ENCODE measurements around the gene DCDC1. TPM values are rescaled to one million over a fixed set of nuclear protein-coding genes. Genes with fewer than 3 reads are reported as not detected.

Gene DCDC1
- total RNA-seq, 2 donors from 2014 or later = 0.33 to 1.8 TPM

DNA sequence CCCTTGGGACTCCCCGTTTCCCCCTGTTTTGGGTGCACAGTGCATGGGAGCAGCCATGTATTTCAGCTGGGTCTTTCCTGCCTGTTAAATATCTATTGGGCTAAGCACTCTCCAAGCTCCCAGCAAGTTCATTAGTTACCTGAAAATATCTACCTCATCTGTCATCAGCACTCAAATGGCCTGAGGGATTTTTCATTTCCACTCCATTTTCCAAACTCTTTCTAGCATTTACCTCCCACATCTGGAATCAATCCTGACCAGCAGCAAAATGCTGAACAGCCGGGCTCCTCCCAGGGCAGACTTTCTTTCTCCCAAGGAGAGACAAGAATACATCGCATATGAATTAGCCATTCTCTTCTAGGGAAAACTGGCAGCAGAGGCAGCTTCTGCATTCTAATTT lies 509.9 kb downstream of the DCDC1 start:
- Histone ChIP-seq H3K27ac (no peak overlapping the region), H3K4me1 (no peaks in the 10 kb centered on the region), H3K9me3 (no peaks in the 10 kb centered on the region), H3K4me3 (no peak overlapping the region), H3K36me3 (replicated peaks in 1 of 2; ENCODE audit: insufficient read depth in 1 of 2, low read depth in 2 of 2) (no peaks in the 10 kb centered on the region), H3K27me3 (no peaks in the 10 kb centered on the region)
- ATAC-seq = no peak
- DNase-seq = no peak
- 73 to 74% methylated on average over 3 of the region's 3 CpGs for WGBS, 2 donors
- intact Hi-C loops (cut with DNase I) = loop anchor here (5.0 kb wide), 1 partner anchor 512 kb away; no protein-coding TSS in a partner anchor
- no peak for TF ChIP-seq POLR2A (IDR thresholded peaks at IDR 0.05)
- TF ChIP-seq, protein P1, sequence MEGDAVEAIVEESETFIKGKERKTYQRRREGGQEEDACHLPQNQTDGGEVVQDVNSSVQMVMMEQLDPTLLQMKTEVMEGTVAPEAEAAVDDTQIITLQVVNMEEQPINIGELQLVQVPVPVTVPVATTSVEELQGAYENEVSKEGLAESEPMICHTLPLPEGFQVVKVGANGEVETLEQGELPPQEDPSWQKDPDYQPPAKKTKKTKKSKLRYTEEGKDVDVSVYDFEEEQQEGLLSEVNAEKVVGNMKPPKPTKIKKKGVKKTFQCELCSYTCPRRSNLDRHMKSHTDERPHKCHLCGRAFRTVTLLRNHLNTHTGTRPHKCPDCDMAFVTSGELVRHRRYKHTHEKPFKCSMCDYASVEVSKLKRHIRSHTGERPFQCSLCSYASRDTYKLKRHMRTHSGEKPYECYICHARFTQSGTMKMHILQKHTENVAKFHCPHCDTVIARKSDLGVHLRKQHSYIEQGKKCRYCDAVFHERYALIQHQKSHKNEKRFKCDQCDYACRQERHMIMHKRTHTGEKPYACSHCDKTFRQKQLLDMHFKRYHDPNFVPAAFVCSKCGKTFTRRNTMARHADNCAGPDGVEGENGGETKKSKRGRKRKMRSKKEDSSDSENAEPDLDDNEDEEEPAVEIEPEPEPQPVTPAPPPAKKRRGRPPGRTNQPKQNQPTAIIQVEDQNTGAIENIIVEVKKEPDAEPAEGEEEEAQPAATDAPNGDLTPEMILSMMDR (IDR thresholded peaks at IDR 0.05) = no peak

DNA sequence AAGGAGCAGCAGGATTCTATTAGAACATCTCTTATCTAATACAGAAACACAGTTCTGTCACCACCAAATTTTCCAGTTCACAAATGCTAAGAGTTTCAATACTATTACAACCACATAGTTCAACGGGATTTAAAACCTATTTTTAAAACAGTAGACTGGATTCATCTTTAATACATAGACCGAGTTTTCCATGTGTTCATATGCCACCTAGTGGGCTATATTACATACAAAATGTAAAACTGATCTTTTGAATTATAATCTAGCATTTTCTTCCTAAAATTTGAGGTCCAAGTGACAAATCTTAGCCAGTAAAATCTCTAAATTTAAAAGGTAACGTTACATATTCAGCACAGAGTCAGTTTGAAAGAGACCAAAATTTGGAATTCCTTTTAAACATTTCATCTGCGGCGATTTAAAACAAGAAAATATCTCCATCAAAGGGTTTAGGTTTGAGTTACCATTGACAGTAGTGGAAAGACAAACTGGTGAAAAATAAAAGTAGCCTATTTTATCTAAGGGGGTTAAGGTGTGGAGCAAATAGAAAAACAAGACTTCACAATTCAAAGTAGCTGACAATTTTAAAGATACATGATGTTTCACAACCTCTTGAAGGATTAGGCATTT lies 514.0 kb downstream of the DCDC1 start:
- no peaks in the 10 kb centered on the region for H3K4me1 ChIP-seq
- no peak overlapping the region for H3K4me3 ChIP-seq
- no peak overlapping the region for H3K27ac ChIP-seq
- H3K9me3 ChIP-seq = no peaks in the 10 kb centered on the region
- DNase-seq (no peak), ATAC-seq (peak; percentile 55)
- H3K27me3 ChIP-seq = no peaks in the 10 kb centered on the region
- H3K36me3 ChIP-seq (replicated peaks in 1 of 2; ENCODE audit: insufficient read depth in 1 of 2, low read depth in 2 of 2) = no peaks in the 10 kb centered on the region
- 38 to 39% methylated on average over 5 of the region's 5 CpGs for WGBS, 2 donors
- intact Hi-C loops (cut with DNase I) = loop anchor here (5.0 kb wide), 1 partner anchor 508 kb away; no protein-coding TSS in a partner anchor
- TF ChIP-seq, protein P1 (IDR thresholded peaks at IDR 0.05) = peak in 6 of 7 experiments; percentile 35 to 58 (median 52)
- TF ChIP-seq POLR2A (IDR thresholded peaks at IDR 0.05) = no peak

GRCh38 chr11:30853439-30853838 lies 516.1 kb downstream of the DCDC1 start:
- TF ChIP-seq, protein P1 (IDR thresholded peaks at IDR 0.05) = no peak
- TF ChIP-seq POLR2A (IDR thresholded peaks at IDR 0.05) = no peak
- H3K9me3 ChIP-seq = no peaks in the 10 kb centered on the region
- H3K4me3 ChIP-seq = no peak overlapping the region
- intact Hi-C loops (cut with DNase I) = no loop called here
- DNase-seq = no peak
- H3K27ac ChIP-seq = no peak overlapping the region
- no peaks in the 10 kb centered on the region for H3K27me3 ChIP-seq
- H3K4me1 ChIP-seq = no peaks in the 10 kb centered on the region
- ATAC-seq = no peak
- H3K36me3 ChIP-seq (replicated peaks in 1 of 2; ENCODE audit: insufficient read depth in 1 of 2, low read depth in 2 of 2) = no peaks in the 10 kb centered on the region

GRCh38 chr11:30852645-30853044 lies 516.9 kb downstream of the DCDC1 start:
- Histone ChIP-seq H3K9me3 (no peaks in the 10 kb centered on the region), H3K27me3 (no peaks in the 10 kb centered on the region), H3K27ac (no peak overlapping the region), H3K36me3 (replicated peaks in 1 of 2; ENCODE audit: insufficient read depth in 1 of 2, low read depth in 2 of 2) (no peaks in the 10 kb centered on the region), H3K4me3 (no peak overlapping the region), H3K4me1 (no peaks in the 10 kb centered on the region)
- 85 to 94% methylated on average over 4 of the region's 4 CpGs for WGBS, 2 donors
- TF ChIP-seq, protein P1 (IDR thresholded peaks at IDR 0.05) = no peak
- no peak for TF ChIP-seq POLR2A (IDR thresholded peaks at IDR 0.05)
- ATAC-seq (no peak), DNase-seq (no peak)
- intact Hi-C loops (cut with DNase I) = no loop called here

DNA sequence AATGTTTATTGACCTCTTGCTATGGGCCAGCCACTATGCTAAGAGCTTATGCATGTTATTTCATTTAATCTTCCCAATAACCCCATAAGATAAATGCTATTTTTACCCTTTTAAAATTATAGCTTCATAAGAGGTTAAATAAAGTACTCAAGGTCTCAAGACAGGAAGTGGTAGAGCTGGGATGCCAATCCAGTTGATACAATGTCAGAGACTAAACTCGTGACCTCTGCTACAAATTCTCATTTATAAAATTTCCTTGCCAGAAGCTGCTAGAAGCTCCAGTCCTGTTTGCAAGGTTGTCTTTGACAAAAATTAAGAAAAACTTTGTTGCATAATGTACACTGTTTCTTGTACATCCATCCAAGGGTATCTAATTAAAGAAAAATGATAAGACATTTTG lies 517.4 kb downstream of the DCDC1 start:
- Histone ChIP-seq H3K9me3 (no peaks in the 10 kb centered on the region), H3K4me1 (no peaks in the 10 kb centered on the region), H3K27ac (no peak overlapping the region), H3K4me3 (no peak overlapping the region), H3K36me3 (replicated peaks in 1 of 2; ENCODE audit: insufficient read depth in 1 of 2, low read depth in 2 of 2) (no peaks in the 10 kb centered on the region), H3K27me3 (no peaks in the 10 kb centered on the region)
- no peak for DNase-seq
- no peak for ATAC-seq
- WGBS, 2 donors = 68 to 71% methylated on average over 1 of the region's 1 CpG
- intact Hi-C loops (cut with DNase I) = no loop called here
- TF ChIP-seq, protein P1 (IDR thresholded peaks at IDR 0.05) = no peak
- TF ChIP-seq POLR2A (IDR thresholded peaks at IDR 0.05) = no peak
